Eye (tissue), 1 donor: ENCODE data around the gene BICC1.
A peak's percentile ranks its signal among the peaks of the same experiment; 100 is the strongest.

ENCODE experiments used
- DNase-seq: peaks from one replicate; pipeline ENCODE4 v3.0.0-alpha.2; 2015

The BICC1 gene

GRCh38 chr10:58712982-58713381 lies 200.3 kb downstream of the BICC1 start:
- no peak for DNase-seq

- no peak for DNase-seq
Measured at GRCh38 chr10:58714409-58714808, 201.7 kb downstream of the BICC1 start.

DNA sequence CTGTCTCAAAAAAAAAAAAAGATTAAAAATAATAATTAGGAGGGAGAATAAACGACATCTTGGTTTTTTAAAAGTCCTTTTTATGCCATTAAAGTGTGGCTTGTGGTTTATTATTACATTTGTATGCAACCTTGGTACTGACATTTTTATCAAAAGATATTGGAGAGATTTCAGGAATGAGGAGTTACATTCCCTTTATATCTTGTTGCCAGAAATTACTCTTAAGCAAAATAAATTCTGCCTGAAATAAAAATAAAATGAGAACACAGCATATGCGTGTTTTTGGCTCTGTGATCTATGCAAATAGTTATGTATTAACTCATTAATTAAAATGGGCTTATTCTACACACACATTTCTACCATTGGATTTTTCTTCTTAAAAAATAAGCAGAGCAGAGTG lies 202.4 kb downstream of the BICC1 start:
- no peak for DNase-seq

DNA sequence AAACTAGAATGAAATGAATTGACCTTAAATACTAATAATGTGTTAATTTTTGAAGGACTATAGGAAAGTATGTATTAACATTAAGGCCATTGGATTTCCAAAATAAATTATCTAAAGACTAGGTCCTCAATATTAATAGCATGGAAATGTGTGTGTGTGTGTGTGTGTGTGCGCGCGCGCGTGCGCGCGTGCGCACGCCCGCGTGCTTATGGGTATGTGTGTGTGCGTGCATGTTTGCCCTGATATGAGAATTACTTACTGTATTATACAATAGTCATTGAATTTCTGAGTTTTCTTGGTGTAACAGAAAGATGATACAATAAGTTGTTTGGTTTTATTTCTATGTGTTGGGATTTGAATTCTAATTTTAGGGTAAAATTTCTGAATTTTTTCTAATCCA lies 205.9 kb downstream of the BICC1 start:
- no peak for DNase-seq

DNA sequence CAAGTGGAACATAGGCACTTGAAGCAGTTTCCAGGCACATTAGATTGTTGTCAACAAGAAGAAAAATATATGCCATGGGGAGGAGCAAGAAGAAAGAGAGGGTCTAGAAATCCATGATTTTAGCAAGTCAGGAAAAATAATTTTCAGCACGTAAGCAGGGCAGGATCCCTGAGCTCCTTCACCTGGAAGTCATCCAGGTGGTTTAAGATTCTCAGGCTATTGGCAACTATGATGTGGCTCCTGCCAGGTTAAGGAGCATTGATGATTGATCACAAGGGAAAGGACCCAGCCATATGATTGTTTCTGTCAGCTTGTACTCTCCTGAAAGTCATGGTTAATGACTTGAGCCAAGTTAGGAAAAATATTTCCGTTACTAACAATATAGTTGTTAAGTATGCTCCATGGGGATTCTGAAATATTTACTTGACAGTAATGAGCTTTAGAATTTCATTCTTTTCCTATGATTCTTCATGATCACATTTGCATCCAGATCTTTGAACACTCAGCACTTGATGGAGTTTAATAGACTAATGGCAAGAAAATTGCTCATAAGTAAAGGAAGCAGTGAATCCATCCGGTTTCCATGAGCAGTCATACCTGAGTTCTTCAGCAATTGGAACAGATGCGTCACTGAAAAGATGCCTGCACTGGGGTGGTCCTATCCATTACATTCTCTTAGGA lies 209.1 kb downstream of the BICC1 start:
- no peak for DNase-seq

GRCh38 chr10:58723186-58723585 lies 210.5 kb downstream of the BICC1 start:
- no peak for DNase-seq

DNA sequence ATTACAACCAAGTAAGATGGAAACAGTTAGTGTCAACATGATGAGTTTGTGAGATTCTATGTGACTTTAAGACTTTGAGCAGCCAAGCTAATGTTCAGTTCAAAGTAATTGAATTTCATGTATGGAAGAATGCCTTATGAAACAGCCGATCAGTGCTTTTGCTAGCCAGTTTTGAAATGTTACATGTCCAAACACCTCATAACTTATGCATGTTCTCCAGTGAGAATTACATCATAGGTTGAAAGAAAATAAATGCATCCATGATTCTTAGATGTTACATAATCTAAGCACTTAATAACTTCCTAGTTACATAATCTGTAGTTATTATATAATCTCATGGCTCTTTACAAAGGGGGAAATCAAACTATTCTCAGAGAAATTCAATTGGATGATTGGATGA lies 211.3 kb downstream of the BICC1 start:
- no peak for DNase-seq

DNA sequence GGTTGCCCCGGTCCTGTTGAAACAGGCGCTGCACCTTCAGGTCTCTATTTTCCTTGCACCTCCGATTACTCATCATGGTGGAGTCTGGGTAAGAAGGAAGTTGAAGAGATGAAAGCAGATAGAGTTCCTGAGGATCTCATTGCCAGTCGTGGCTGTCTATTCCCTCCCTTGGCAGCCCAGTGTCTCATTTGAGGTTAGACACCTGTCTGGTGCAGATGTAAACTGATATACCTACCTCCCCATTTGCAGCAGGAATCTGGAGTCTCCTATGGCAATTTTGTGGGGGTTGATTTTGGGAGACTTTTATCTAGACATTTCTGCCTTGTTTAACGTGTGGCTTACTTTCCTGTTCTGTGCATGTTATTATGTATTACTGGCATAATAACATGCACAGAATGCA lies 212.1 kb downstream of the BICC1 start:
- no peak for DNase-seq

DNA sequence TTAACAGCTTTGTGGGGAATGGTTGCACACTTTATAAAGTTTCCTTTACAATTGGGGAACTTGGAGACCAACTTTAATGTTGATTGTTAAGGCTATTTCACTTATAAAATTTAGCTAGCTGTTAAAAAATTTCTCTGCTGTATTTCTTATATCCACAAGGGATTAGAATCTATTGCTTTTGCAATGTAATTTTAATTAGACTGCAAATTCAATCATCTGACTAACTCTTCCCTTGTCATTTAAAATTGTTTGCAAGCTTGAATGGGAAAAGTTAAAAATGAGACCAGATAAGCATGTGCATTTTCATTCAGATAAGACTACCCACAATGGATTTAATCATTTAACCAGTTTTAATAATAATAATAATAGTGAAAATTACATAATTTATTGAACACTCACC lies 213.2 kb downstream of the BICC1 start:
- DNase-seq: no peak

- DNase-seq: no peak
Measured at GRCh38 chr10:58727633-58728032, 215.0 kb downstream of the BICC1 start.

GRCh38 chr10:58731276-58731675 lies 218.6 kb downstream of the BICC1 start:
- no peak for DNase-seq

DNA sequence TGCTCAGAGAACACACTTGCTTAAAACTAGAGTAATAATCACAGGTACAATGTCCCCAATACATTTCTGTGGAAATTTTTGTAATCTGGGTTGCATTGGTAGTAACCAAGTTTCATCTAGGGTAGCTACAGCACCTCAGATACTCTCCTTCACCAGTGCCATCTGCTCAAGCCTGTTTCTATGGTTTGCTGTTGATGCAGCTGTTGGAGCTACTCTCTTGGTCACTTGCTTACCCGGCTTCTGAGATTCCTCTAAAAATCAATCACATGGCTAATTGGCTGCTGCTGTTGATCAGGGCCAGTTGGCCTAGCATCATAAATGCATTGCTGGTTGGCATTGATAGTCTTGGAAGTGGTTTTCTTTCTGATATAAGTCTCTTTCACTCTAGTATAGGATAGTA lies 220.8 kb downstream of the BICC1 start:
- DNase-seq: no peak

DNA sequence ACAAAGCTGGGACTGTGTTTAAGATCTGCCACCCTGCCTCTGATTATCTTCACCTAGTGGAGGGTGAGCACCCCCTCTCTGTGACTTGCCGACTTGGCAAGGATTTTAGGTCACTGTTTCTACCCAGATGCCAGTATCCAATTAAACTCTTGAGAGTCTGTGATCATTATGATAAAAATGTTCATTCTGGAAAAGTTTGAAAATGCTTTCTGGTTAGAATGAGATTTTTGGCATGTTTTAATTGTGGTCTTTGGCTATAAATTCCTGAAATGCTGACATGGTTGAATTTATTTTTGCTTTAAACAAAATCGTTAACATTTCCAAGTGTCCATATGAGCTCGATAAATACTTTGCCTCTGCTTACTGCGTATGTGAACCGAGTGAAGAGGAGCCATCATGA lies 221.4 kb downstream of the BICC1 start:
- no peak for DNase-seq

GRCh38 chr10:58734664-58735063 lies 222.0 kb downstream of the BICC1 start:
- no peak for DNase-seq

GRCh38 chr10:58735087-58735486 lies 222.4 kb downstream of the BICC1 start:
- DNase-seq: no peak

DNA sequence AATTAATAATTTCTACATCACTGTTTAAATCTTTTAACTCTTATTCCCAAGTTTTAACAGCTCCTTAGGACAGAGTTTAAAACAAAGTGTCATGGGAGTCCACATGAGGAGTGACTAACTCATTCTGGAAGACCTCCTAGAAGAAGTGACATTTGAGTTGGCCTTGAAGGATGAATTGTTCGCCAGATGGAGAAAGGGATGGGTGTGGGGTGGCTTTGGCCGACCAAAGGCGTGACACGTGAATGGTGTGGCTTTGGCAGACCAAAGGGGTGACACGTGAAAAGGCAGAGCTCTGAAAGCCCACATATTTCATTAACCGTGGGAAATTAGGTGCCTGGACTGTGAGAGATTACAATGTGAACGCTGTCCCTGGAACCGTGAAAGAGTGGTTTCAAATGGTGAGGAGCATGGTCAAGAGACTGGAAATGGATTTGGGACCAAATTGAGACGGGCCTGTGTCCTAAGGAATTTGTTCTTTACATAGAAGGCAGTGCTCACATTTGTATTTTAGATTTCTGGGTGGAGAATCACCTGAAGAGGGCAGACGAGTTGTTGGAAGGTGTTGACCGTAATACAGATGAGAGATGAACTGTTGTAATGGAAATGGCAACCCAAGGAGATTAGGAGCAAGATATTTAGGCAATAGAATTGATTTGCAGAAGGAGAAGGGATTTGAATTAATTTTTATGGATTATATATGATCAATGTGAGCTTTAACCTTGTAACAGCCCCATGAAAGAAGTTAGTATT lies 228.1 kb downstream of the BICC1 start:
- DNase-seq: no peak

- DNase-seq: no peak
Measured at GRCh38 chr10:58741673-58742072, 229.0 kb downstream of the BICC1 start.

DNA sequence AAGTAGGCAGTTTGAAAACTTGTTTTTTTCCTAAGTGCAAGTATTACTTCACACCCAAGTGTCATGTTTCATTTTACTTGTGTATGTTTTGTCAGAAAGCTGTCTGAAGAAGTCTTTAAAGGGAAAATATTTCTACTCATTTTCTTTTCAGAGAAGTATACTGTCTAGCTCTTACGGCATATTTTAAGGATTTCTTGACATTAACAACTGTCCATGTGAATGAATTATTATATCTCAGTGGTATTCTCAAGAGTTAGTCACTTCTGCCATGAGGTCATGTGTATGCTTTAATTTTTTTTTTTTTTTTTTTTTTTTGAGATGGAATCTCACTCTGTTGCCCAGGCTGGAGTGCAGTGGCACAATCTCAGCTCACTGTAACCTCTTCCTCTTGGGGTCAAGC lies 229.5 kb downstream of the BICC1 start:
- DNase-seq: no peak

- peak; percentile 75 for DNase-seq
Measured at GRCh38 chr10:58743466-58744115, 230.9 kb downstream of the BICC1 start.

DNA sequence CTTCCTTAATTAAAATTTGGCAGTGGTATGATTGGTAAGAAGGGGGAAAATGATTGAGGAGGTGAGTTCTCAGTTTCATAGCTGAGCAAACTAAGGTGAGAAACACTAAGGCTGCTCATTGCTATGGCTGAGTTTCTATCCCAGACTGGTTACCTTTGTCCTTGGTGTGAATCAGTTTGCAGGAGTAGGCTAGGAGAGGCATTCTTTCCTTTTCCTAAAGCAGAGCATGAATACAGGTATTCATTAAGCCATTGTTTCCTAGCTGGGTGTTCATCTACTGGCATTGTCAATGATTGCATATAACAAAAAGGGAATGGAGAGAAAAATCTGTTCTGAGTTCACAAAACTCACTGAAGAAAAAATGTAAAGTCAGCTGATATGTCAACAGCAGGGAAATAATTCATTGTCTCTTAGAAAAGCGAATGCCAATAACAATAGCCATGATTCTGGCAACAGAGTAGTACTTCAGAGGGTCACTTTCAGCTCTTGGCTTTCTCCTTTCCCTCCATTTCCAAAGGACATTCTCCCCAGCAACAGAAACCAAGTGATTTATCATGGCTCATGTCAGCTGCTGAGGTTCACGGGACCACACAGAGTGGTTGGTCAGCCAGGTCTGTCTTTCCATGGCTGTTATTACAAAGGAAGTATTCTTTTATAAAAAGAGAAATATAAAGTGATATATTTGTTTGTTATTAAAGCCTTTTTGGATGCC lies 234.0 kb downstream of the BICC1 start:
- no peak for DNase-seq

DNA sequence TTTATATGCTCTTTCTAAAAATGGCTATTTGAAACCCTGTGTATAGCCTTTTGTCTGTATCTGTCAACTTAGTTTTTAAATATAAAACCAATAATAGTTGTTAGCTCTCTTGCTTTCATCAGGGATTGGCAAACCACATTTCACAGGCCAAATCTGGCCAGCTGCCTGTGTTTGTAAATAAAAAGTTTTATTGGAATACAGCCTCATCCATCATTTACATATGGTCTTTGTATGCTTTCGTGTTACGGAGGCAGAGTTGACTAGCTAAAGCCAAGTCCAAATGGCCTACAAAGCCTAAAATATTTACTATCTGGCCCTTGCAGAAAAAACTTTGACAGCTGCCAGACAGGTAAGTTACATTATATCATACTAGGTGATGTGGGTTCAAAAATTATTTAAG lies 235.0 kb downstream of the BICC1 start:
- DNase-seq: no peak

DNA sequence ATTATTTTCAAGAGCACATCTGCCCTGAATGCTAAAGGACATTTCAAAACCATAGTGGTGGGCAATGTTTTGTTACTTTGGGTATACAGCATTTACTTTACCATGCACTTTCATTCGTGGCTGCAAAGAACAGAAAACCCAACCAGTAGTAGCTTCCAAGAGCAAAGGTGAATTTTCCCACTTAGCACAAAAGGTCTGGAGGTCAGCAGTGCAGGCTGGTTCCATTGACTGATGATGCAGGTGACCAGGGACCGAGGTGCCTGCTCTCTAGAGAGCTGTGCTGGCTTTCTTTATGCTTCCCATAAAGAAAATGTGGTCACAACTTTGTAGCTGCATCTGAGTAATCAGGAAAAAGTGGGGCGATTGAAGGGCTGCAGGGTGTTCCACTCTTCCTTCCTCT lies 240.0 kb downstream of the BICC1 start:
- no peak for DNase-seq

GRCh38 chr10:58753425-58753824 lies 240.8 kb downstream of the BICC1 start:
- DNase-seq: no peak
